Hematopoietic multipotent progenitor cell treated with erythropoietin and hydrocortisone succinate and interleukin-3 and kit ligand, for 4 days (in vitro differentiated cells): ENCODE results near the gene C15orf39.
"Not testable (repeated sequence)": the region's sequence is repeated elsewhere in the genome, so short reads cannot be mapped to it uniquely, and the experiment has no call there.

Experiments
- DNase-seq: peaks from one replicate; pipeline ENCODE4 v3.0.0-alpha.2; 2015

The C15orf39 gene

DNA sequence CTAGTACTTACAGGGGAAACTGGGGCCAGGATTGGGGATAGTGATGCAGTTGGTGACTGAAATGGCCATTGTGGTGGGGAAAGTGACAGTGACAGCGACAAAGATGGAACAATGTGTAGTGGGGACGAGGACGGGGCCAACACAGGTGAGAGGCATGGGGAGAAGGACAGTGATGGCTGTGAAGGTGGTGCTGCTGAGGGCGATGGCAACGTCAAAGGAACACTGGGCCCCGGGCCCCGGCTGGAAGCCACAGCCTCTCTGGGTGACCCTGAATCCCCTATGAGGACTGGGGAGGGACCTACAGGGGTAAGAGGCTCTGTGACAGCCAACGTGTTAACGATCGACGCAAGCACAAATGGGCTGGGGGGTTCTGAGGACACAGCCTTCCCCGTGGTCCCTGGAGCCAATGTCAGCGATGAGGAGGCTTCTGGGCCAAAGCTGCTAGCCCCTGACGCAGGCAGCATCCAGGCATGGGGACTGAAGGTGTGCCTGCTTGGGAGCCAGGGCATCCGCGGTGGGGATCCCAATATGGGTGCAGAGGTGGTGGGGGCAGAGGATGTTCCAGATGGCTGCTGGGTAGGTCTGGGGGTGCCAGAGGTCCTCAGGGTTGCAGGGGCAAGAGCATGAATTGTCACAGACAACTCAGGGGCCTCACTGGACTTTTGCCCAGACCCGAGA, 31.3 kb downstream of the C15orf39 start:
- DNase-seq = no peak

DNA sequence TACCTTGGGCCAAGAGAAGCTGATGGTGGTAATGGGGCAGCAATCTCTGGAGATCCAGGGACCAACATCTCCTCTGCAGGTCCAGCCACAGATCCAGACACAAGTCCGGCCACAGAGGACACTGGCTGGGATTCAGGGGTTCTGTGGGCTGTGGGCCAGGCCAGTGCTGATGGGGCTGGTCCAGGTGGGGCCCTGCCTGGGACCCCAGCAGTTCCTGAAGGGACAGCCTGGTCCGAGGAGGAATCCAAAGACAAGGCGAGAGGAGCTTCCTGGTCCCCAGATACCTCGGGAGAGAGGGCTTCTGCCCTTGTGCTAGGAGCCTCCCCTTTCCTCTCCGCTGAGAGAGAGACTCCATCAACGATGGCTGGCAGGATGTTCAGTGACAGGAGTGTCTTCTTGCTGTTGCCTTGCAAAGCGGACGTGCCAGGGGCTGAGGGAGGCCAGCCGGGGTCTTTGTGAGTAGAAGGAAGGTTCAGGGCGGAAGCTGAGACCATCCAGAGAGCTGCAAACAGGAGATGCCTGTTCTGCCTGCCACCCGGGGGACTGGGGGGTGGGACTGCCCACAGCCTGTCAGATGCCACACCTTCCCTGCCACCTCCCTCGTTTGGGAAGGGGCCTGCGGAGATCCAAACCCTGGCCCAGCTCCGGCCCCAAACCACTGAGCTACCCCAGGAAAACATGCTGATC, 32.0 kb downstream of the C15orf39 start:
- DNase-seq = no peak

- no peak for DNase-seq
These were observed 32.6 kb downstream of the C15orf39 start for GRCh38 chr15:75234191-75234810.

DNA sequence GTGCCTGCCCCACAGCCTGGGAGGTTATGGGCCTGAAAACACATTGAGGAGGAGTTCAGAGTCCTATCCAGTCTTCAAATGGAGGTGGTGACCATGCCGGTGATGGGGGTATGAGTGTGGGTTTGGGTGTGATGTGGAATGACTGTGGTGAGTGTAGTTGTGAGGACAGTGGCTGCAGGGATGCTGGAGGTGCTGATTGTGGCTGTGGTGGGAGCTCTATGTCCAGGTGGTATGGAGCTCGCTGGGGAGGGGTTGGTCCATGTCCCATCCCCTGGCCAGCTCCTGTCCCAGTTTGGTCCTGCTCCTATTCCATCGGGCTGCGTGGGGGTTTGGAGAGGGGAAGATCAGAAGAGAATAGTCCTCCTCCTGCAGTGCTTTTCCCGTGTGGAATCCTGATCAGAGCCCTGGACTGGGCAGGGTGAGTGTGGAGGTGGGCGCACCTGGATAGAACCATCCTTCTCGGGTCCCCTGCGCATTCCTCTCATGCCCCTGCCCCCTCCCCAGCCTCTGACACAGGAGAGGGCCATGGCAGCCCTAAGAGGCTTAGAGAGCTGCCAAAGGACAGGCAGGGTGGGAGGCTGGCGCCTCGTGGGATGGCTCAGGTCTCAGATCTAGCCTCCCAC, 33.5 kb downstream of the C15orf39 start:
- no peak for DNase-seq

- DNase-seq = no peak
These were observed 34.4 kb downstream of the C15orf39 start for GRCh38 chr15:75235760-75236729.

GRCh38 chr15:75237316-75237982, 35.8 kb downstream of the C15orf39 start:
- no peak for DNase-seq

DNA sequence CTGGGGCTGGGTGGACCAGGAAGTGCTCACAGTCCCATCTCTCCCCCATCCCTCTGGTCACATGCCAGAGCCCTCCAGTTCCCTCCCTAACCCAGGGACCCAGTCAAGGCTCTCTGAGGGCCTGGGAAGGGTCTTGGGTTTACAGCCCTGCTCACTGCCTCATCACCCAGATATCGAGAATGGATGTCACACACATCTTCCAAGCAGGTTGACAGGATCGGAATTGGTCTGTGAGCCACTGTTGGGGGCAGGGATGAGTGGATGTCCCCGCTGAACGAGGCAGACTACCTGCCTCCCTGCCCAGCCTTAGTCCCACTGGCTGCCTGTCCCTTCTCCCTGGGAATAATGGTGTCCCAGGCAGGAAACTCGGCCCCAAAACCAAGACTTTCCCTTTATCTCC, 36.5 kb downstream of the C15orf39 start:
- DNase-seq = no peak

DNA sequence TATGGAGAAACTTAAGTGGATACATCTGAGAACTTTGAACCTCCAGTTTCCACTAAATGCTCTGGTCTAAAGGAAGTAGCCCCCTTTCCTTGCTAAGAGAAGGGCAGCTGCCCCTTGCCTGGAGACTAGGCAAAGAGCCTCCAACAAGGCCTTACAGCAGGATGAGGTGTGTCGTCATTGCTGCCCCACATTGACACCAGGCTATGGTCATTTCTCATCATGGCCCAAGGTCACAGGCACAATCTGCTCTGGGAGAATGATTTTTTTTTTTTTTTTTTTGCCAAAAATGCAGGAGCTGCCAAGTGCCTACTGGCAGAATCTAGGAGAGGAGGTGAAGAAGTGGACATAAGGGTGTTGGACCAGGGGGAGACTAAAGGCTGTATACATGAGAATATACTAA, 44.1 kb downstream of the C15orf39 start:
- not testable (repeated sequence) for DNase-seq

DNA sequence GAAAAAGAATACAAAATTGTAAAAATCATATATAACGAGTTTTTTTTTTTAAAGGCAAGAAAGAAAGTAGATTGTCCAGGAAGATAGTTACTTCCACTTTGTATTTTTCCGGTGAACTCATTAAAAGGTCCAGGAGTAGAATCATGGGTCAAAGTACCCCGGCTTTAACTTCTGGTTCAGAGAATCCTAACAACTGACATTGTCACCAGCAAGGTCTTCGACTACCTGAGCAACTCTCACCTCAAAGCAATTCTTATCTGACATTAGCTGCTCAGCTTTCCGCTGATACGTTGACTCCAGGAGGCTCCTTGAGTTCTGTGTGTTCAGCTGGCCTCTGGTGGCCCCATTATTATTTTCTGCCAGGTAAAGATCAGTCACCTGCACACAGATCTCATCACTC, 47.3 kb downstream of the C15orf39 start:
- not testable (repeated sequence) for DNase-seq

GRCh38 chr15:75249726-75250125, 48.0 kb downstream of the C15orf39 start:
- no peak for DNase-seq

GRCh38 chr15:75251343-75251742, 49.7 kb downstream of the C15orf39 start:
- DNase-seq = not testable (repeated sequence)

DNA sequence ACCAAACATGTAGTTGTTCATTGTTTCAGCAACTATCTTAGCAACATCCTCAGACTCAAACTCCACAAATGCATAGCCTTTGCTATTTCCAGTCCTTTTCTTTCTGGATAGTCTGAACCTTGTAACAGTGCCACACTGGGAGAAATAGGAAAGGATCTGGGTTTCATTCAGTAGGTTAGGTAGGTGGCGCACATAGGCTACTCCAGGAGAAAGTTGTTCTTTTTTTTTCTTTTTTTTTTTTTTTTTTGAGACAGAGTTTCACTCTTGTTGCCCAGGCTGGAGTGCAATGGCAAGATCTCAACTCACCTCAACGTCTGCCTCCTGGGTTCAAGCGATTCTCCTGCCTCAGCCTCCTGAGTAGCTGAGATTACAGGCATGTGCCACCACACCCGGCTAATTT, 50.6 kb downstream of the C15orf39 start:
- DNase-seq = not testable (repeated sequence)

GRCh38 chr15:75258034-75258433, 56.4 kb downstream of the C15orf39 start, which contains the start of gene GOLGA6C:
Gene GOLGA6C, plus strand, starts transcription at chr15:75258334. Its CDS starts 265 bp downstream, at chr15:75258599.
- DNase-seq = not testable (repeated sequence)

- not testable (repeated sequence) for DNase-seq
These were observed 57.1 kb downstream of the C15orf39 start for GRCh38 chr15:75258620-75259343.

DNA sequence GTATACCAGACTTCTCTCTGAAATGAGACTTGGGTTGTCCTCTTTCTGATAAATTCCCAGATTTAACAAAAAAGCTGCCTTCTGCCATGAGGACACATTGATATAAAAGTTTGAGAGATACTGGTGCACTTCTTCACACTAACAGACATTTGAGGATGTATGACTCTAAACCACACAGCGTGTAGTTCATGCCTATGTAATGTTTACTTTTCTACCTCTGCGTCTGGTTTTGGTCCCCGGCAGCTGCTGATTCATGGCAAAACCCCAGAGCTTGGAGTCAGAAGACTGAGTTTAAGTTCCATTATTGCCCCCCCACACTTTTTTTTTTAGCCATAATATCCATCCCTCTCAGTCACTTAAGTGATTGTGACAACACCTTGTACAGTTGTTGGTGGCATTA, 58.2 kb downstream of the C15orf39 start:
- not testable (repeated sequence) for DNase-seq
